ENCODE data around the gene CCL17. TPM values are rescaled to one million over a fixed set of nuclear protein-coding genes. Genes with fewer than 3 reads are reported as not detected.

CCL17 gene
- total and polyA plus RNA-seq, 4 donors = not detected

DNA sequence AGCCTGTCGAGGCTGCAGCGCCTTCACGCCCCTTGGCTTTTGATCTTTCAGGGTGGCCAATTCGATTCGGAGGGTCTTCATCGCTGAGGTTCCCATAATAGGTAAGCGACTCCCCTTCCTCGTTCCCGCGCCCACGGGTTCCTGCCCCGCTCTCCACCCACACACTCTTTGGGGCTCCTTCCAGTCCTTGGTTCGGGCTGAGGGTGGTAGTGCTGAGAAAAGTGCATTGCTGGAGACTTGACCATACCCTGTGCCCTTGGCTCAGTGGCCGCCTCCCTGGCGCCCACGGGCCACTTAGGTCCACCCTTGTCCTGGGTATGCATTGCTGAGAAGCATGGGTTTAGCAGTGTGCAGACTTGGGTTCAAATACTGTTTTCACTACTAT, 58.4 kb downstream of the CCL17 start (continued):
- TF ChIP-seq ATF3 (IDR thresholded peaks at IDR 0.05) = no peak
- TF ChIP-seq JUND (IDR thresholded peaks at IDR 0.05) = no peak
- TF ChIP-seq SP1 (IDR thresholded peaks at IDR 0.05) = no peak
- TF ChIP-seq RXRA (IDR thresholded peaks at IDR 0.05) = no peak
- TF ChIP-seq FOXA1 (IDR thresholded peaks at IDR 0.05) = no peak
- TF ChIP-seq FOXA2 (IDR thresholded peaks at IDR 0.05) = no peak

DNA sequence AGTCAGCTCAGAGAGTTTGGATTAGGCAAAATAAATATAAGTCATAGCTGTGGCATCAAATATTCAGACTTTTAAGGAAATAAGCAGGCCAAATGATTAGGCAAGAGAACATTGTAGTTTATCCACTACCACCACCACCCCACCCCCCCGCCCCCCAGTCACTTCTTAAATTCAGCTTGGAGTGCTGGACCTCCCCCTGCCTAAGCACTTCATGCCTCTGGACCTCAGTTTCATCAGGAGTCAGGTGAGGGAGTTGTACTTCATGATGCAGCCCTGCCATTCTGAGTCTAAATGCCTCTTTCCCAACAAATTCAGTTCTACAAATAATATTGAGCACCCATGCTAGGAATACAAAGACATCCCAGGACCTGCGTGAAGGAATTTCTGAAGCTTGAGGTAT, 60.0 kb downstream of the CCL17 start:
- Histone ChIP-seq H3K27ac (ENCODE audit: low read depth in 1 of 2, low read length in 2 of 2) (no peak overlapping the region), H3K36me3 (ENCODE audit: control insufficient read depth in 4 of 4, insufficient read depth in 3 of 4, low read depth in 1 of 4, low read length in 3 of 4) (peaks cover 11 to 53% (median 41%) of the 10 kb centered on the region in 4 donors), H3K9ac (ENCODE audit: low read depth in 1 of 2, low read length in 2 of 2) (no peak overlapping the region), H3K9me3 (ENCODE audit: control insufficient read depth in 4 of 4, low read length in 3 of 4) (no peaks in the 10 kb centered on the region), H3K27me3 (ENCODE audit: control insufficient read depth in 4 of 4, insufficient read depth in 4 of 4, low read length in 3 of 4) (no peaks in the 10 kb centered on the region), H3K4me3 (ENCODE audit: low read depth in 1 of 3, low read length in 3 of 3) (no peak overlapping the region), H3K4me1 (ENCODE audit: control insufficient read depth in 4 of 4, insufficient read depth in 4 of 4, low read length in 3 of 4) (peaks cover 0 to 24% (median 17%) of the 10 kb centered on the region in 4 donors)
- DNase-seq (ENCODE audit: low spot score) = no peak
- TF ChIP-seq GABPA (IDR thresholded peaks at IDR 0.05 in 1 of 2, conservative IDR thresholded peaks at IDR 0.05 in 1 of 2) = no peak
- TF ChIP-seq HNF4G (IDR thresholded peaks at IDR 0.05) = no peak
- no peak for TF ChIP-seq FOXA1 (IDR thresholded peaks at IDR 0.05)
- TF ChIP-seq JUND (IDR thresholded peaks at IDR 0.05) = no peak
- TF ChIP-seq REST (IDR thresholded peaks at IDR 0.05) = no peak
- TF ChIP-seq SP1 (IDR thresholded peaks at IDR 0.05) = no peak
- TF ChIP-seq ATF3 (IDR thresholded peaks at IDR 0.05) = no peak
- TF ChIP-seq, protein P1, sequence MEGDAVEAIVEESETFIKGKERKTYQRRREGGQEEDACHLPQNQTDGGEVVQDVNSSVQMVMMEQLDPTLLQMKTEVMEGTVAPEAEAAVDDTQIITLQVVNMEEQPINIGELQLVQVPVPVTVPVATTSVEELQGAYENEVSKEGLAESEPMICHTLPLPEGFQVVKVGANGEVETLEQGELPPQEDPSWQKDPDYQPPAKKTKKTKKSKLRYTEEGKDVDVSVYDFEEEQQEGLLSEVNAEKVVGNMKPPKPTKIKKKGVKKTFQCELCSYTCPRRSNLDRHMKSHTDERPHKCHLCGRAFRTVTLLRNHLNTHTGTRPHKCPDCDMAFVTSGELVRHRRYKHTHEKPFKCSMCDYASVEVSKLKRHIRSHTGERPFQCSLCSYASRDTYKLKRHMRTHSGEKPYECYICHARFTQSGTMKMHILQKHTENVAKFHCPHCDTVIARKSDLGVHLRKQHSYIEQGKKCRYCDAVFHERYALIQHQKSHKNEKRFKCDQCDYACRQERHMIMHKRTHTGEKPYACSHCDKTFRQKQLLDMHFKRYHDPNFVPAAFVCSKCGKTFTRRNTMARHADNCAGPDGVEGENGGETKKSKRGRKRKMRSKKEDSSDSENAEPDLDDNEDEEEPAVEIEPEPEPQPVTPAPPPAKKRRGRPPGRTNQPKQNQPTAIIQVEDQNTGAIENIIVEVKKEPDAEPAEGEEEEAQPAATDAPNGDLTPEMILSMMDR (IDR thresholded peaks at IDR 0.05; ENCODE audit: low read depth, low read length, missing input control) = no peak
- TF ChIP-seq EGR1 (IDR thresholded peaks at IDR 0.05; ENCODE audit: low read depth in 2 of 2) = no peak
- no peak for TF ChIP-seq FOXA2 (IDR thresholded peaks at IDR 0.05)
- TF ChIP-seq YY1 (IDR thresholded peaks at IDR 0.05) = no peak
- TF ChIP-seq, protein P2, sequence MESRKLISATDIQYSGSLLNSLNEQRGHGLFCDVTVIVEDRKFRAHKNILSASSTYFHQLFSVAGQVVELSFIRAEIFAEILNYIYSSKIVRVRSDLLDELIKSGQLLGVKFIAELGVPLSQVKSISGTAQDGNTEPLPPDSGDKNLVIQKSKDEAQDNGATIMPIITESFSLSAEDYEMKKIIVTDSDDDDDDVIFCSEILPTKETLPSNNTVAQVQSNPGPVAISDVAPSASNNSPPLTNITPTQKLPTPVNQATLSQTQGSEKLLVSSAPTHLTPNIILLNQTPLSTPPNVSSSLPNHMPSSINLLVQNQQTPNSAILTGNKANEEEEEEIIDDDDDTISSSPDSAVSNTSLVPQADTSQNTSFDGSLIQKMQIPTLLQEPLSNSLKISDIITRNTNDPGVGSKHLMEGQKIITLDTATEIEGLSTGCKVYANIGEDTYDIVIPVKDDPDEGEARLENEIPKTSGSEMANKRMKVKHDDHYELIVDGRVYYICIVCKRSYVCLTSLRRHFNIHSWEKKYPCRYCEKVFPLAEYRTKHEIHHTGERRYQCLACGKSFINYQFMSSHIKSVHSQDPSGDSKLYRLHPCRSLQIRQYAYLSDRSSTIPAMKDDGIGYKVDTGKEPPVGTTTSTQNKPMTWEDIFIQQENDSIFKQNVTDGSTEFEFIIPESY (IDR thresholded peaks at IDR 0.05) = no peak
- no peak for TF ChIP-seq MAX (IDR thresholded peaks at IDR 0.05)
- no peak for TF ChIP-seq NR2F2 (IDR thresholded peaks at IDR 0.05)
- WGBS = 95% methylated on average over 2 of the region's 2 CpGs

Other genes starting within 250 kb of the CCL17 start
- 10 to 100 TPM; 26.5 to 34.7 TPM for gene PSME3IP1, start 218.7 kb upstream of the CCL17 start, total RNA-seq
- 10 to 100 TPM; 25.0 to 25.1 TPM for gene PSME3IP1, start 218.7 kb upstream of the CCL17 start, polyA plus RNA-seq
- gene RSPRY1, start 218.4 kb upstream of the CCL17 start, total RNA-seq = 10 to 100 TPM; 21.5 to 27.6 TPM
- gene RSPRY1, start 218.4 kb upstream of the CCL17 start, polyA plus RNA-seq = 10 to 100 TPM; 10.9 to 18.9 TPM
- 10 to 100 TPM; 19.9 to 33.6 TPM for gene ARL2BP, start 159.5 kb upstream of the CCL17 start, total RNA-seq
- 10 to 100 TPM; 13.4 to 18.4 TPM for gene ARL2BP, start 159.5 kb upstream of the CCL17 start, polyA plus RNA-seq
- gene PLLP, start 120.1 kb upstream of the CCL17 start, total RNA-seq = 1 to 10 TPM; 1.4 to 2.7 TPM
- gene PLLP, start 120.1 kb upstream of the CCL17 start, polyA plus RNA-seq = 1 to 10 TPM; 2.6 to 5.2 TPM
- gene CCL22, start 46.0 kb upstream of the CCL17 start, total RNA-seq = under 1 TPM in 1 of 2 donors, not detected in 1; 0.09 TPM
- under 1 TPM in 1 of 2 donors, not detected in 1; 0.02 TPM for gene CCL22, start 46.0 kb upstream of the CCL17 start, polyA plus RNA-seq
- 1 to 10 TPM; 4.8 to 5.9 TPM for gene CX3CL1, start 32.3 kb upstream of the CCL17 start, total RNA-seq
- 1 to 10 TPM; 2.5 to 5.5 TPM for gene CX3CL1, start 32.3 kb upstream of the CCL17 start, polyA plus RNA-seq
- 10 to 100 TPM; 19.5 to 23.9 TPM for gene CIAPIN1, start 42.6 kb downstream of the CCL17 start, total RNA-seq
- gene CIAPIN1, start 42.6 kb downstream of the CCL17 start, polyA plus RNA-seq = 10 to 100 TPM; 22.9 to 32.7 TPM
- gene COQ9, start 42.7 kb downstream of the CCL17 start, total RNA-seq = 10 to 100 TPM; 21.0 to 81.5 TPM
- 10 to 100 TPM; 50.2 to 65.8 TPM for gene COQ9, start 42.7 kb downstream of the CCL17 start, polyA plus RNA-seq
- 10 to 100 TPM; 61.7 to 68.0 TPM for gene POLR2C, start 57.9 kb downstream of the CCL17 start, total RNA-seq
- 10 to 100 TPM; 25.4 to 40.9 TPM for gene POLR2C, start 57.9 kb downstream of the CCL17 start, polyA plus RNA-seq
- 10 to 100 TPM; 15.3 to 20.8 TPM for gene DOK4, start 81.7 kb downstream of the CCL17 start, total RNA-seq
- 10 to 100 TPM in 1 of 2 donors, 1 to 10 TPM in 1; 7.8 to 24.6 TPM for gene DOK4, start 81.7 kb downstream of the CCL17 start, polyA plus RNA-seq
- gene CCDC102A, start 131.8 kb downstream of the CCL17 start, total RNA-seq = 1 to 10 TPM; 2.3 to 2.6 TPM
- 1 to 10 TPM in 1 of 2 donors, under 1 TPM in 1; 0.36 to 1.0 TPM for gene CCDC102A, start 131.8 kb downstream of the CCL17 start, polyA plus RNA-seq
- under 1 TPM; 0.33 to 0.37 TPM for gene ADGRG5, start 137.9 kb downstream of the CCL17 start, total RNA-seq
- under 1 TPM; 0.10 to 0.24 TPM for gene ADGRG5, start 137.9 kb downstream of the CCL17 start, polyA plus RNA-seq
- 1 to 10 TPM; 2.3 to 3.3 TPM for gene ADGRG1, start 223.9 kb downstream of the CCL17 start, total RNA-seq
- 1 to 10 TPM; 1.7 to 1.8 TPM for gene ADGRG1, start 223.9 kb downstream of the CCL17 start, polyA plus RNA-seq